ENCODE data around the gene AIF1.

- no peak for TF ChIP-seq CTCF (IDR thresholded peaks at IDR 0.05; ENCODE audit: insufficient read depth, low read length, poor library complexity, severe bottlenecking)
- no peak for TF ChIP-seq EZH2phosphoT487 (conservative IDR thresholded peaks at IDR 0.05; ENCODE audit: low read length)
Measured at GRCh38 chr6:31639043-31639442, 24.0 kb downstream of the AIF1 start.

Data from SU-DHL-6 (cell line).